ENCODE data around the gene EXOC3.

EXOC3 gene

GRCh38 chr5:515273-515836 lies 72.4 kb downstream of the EXOC3 start:
- no peak overlapping the region for H3K4me3 ChIP-seq (ENCODE audit: low read depth, low read length)
- no peak for TF ChIP-seq CTCF (IDR thresholded peaks at IDR 0.05; ENCODE audit: control insufficient read depth, extremely low read depth, insufficient read depth)
- peak; percentile 10 for DNase-seq (ENCODE audit: low read depth)

GRCh38 chr5:516338-516925 lies 73.5 kb downstream of the EXOC3 start:
- no peak for TF ChIP-seq CTCF (IDR thresholded peaks at IDR 0.05; ENCODE audit: control insufficient read depth, extremely low read depth, insufficient read depth)
- DNase-seq (ENCODE audit: low read depth) = no peak
- no peak overlapping the region for H3K4me3 ChIP-seq (ENCODE audit: low read depth, low read length)
